ENCODE measurements around the gene RBMS1. TPM values are rescaled to one million over a fixed set of nuclear protein-coding genes. Genes with fewer than 3 reads are reported as not detected.

The RBMS1 gene
- total RNA-seq, 4 donors from 2014 or later: 13.0 to 24.5 (median 14.1) TPM

DNA sequence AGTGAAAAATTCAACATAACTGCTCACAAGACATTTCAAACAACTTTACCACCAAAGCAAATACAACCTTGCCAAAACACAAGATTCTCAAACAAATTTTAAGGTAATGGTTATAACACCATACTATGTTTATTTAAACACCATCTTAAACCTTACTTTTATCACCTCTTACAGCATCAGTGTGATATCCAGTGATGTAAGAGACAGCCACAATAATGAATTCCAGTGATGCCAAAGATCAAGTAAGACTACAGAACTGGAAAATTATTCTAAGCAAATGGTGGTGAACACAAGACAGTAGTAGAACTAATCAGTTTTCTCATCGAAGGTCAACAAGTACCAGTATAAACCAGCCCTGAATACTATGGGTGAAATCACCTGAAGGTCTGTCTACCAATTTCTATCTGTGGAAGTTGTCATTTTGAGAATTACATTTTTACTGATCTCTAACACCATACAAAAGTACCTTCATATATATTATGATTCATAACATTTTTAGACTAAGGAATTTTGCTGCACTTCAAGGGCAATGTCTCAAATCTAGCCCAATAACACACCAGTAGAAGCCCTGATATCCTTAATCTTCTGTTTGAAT, 146.2 kb downstream of the RBMS1 start:
- no peak for ATAC-seq
- Histone ChIP-seq H3K4me1 (peaks cover 25 to 46% of the 10 kb centered on the region in 2 donors), H3K9me3 (no peaks in the 10 kb centered on the region), H3K27me3 (no peaks in the 10 kb centered on the region), H3K36me3 (no peaks in the 10 kb centered on the region), H3K4me3 (no peak overlapping the region), H3K27ac (no peak overlapping the region)
- in situ Hi-C loops (cut with MboI; ENCODE audit: low sequenced_read_pairs in 4 of 4) (no loop called here), intact Hi-C loops (cut with DNase I; ENCODE audit: low total_unique reads) (no loop called here)
- no peak for DNase-seq
- TF ChIP-seq, protein P1, sequence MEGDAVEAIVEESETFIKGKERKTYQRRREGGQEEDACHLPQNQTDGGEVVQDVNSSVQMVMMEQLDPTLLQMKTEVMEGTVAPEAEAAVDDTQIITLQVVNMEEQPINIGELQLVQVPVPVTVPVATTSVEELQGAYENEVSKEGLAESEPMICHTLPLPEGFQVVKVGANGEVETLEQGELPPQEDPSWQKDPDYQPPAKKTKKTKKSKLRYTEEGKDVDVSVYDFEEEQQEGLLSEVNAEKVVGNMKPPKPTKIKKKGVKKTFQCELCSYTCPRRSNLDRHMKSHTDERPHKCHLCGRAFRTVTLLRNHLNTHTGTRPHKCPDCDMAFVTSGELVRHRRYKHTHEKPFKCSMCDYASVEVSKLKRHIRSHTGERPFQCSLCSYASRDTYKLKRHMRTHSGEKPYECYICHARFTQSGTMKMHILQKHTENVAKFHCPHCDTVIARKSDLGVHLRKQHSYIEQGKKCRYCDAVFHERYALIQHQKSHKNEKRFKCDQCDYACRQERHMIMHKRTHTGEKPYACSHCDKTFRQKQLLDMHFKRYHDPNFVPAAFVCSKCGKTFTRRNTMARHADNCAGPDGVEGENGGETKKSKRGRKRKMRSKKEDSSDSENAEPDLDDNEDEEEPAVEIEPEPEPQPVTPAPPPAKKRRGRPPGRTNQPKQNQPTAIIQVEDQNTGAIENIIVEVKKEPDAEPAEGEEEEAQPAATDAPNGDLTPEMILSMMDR (IDR thresholded peaks at IDR 0.05 in 4 of 5, conservative IDR thresholded peaks at IDR 0.05 in 1 of 5): no peak
- TF ChIP-seq POLR2A (IDR thresholded peaks at IDR 0.05): no peak

DNA sequence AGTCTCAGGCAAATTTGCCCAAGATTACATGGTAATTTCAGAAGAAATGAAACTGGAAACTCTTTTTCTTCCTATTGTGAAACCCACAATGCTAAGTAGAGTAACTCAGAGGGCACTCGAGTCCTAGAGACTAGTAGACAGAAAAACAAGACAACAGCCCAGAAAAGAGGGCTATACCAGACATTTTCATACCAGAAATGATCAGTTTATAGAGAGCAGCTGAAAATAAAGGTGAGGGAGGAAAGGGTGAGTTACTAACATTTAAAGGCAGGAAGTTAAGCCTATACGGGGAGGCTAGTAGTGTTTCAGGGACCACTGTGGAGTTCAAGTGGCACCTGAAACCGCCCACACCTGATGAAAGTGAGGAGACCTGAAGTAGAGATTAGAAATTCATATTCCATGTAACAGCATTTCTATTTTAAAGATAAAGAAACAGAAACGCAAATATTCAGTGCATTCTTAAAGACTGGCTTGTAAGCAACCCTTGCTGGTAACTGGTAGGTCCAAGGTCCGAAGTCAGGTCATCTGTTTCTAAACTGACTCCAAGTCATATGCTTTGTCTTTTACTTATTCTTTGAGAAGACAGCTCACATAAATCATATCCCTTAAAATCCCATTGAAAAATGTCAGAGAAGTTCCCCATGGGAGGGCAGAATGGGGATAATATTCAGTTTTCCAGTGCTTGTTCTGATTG, 148.4 kb downstream of the RBMS1 start:
- Histone ChIP-seq H3K27ac (no peak overlapping the region), H3K4me3 (no peak overlapping the region), H3K9me3 (no peaks in the 10 kb centered on the region), H3K4me1 (peaks cover 19 to 36% of the 10 kb centered on the region in 2 donors), H3K27me3 (no peaks in the 10 kb centered on the region), H3K36me3 (no peaks in the 10 kb centered on the region)
- in situ Hi-C loops (cut with MboI; ENCODE audit: low sequenced_read_pairs in 4 of 4) (no loop called here), intact Hi-C loops (cut with DNase I; ENCODE audit: low total_unique reads) (no loop called here)
- no peak for ATAC-seq
- TF ChIP-seq POLR2A (IDR thresholded peaks at IDR 0.05): no peak
- TF ChIP-seq, protein P1 (IDR thresholded peaks at IDR 0.05 in 4 of 5, conservative IDR thresholded peaks at IDR 0.05 in 1 of 5): no peak
- no peak for DNase-seq

DNA sequence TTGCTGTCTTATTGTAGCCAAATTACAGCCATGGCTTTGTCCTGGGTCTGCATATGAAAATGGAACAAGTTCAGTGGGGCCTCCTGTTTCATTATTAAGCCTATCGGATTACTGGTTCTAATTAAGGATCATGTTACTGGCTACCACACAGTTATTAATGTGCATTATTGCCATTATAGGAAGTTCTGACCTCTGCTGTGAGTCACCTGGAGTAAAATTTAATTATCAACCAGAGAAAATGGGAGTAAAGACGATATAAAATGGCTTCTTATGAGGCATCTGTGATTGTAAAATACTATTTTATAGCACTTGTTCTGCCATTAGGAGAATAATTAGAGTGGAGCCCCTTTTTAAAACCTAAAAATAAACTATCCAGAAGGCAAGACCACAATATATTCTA, 150.2 kb downstream of the RBMS1 start:
- no peaks in the 10 kb centered on the region for H3K27me3 ChIP-seq
- no peaks in the 10 kb centered on the region for H3K36me3 ChIP-seq
- H3K27ac ChIP-seq: no peak overlapping the region
- H3K4me1 ChIP-seq: peaks cover 29 to 33% of the 10 kb centered on the region in 2 donors
- H3K9me3 ChIP-seq: no peaks in the 10 kb centered on the region
- TF ChIP-seq POLR2A (IDR thresholded peaks at IDR 0.05): no peak
- TF ChIP-seq, protein P1 (IDR thresholded peaks at IDR 0.05 in 4 of 5, conservative IDR thresholded peaks at IDR 0.05 in 1 of 5): no peak
- intact Hi-C loops (cut with DNase I; ENCODE audit: low total_unique reads): no loop called here
- ATAC-seq: no peak
- H3K4me3 ChIP-seq: no peak overlapping the region
- in situ Hi-C loops (cut with MboI; ENCODE audit: low sequenced_read_pairs in 4 of 4): no loop called here
- no peak for DNase-seq

DNA sequence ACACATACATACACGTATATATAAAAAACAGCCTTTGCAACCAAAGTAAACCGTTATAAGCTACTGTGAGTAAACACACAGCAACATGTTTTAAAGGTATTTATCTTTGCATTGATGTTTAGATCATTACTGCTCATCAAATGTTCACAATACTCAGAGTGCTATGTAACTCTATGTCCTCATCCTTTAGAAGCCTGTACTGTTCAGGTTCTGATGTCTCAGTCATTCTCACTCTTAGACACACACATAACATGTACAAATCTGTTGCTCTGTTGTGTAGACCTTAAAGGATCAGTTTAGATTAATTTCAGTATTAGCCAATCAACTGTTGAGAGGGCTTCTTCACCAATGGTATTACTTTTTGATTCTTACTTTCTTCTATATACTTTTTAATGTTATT, 153.9 kb downstream of the RBMS1 start:
- Histone ChIP-seq H3K4me1 (peaks cover 25 to 50% of the 10 kb centered on the region in 2 donors), H3K36me3 (no peaks in the 10 kb centered on the region), H3K27me3 (no peaks in the 10 kb centered on the region), H3K4me3 (no peak overlapping the region), H3K9me3 (no peaks in the 10 kb centered on the region), H3K27ac (no peak overlapping the region)
- in situ Hi-C loops (cut with MboI; ENCODE audit: low sequenced_read_pairs in 4 of 4): no loop called here
- ATAC-seq (no peak), DNase-seq (no peak)
- TF ChIP-seq, protein P1 (IDR thresholded peaks at IDR 0.05 in 4 of 5, conservative IDR thresholded peaks at IDR 0.05 in 1 of 5): no peak
- TF ChIP-seq POLR2A (IDR thresholded peaks at IDR 0.05): no peak
- intact Hi-C loops (cut with DNase I; ENCODE audit: low total_unique reads): no loop called here
